ENCODE measurements around the gene PPP1R9A.

PPP1R9A gene

DNA sequence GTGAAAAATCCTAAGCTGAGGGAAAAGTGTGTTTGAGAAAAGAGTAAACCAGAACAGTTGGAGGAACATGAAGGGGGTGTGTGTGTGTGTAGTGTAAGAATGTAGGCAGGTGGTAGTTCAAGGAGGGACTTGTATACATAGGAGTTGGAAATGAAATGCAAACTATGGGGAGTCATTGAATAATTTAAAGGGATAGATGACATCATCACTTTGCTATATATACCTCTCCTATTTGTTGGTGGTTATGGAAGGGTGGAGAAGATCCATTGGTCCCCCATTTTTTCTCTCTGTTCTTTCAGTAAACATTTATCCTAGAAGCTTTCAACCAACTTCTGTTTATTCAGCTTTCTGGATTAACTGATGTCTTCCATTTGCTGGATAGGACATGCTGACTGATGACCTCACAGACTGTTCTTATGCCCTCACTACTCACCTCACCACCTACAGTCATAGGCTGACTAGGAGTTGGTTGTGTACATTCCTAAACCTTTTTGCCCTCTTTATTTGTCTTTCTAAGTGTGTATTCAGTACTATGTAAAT, 20.8 kb downstream of the PPP1R9A start:
- TF ChIP-seq, protein P1, sequence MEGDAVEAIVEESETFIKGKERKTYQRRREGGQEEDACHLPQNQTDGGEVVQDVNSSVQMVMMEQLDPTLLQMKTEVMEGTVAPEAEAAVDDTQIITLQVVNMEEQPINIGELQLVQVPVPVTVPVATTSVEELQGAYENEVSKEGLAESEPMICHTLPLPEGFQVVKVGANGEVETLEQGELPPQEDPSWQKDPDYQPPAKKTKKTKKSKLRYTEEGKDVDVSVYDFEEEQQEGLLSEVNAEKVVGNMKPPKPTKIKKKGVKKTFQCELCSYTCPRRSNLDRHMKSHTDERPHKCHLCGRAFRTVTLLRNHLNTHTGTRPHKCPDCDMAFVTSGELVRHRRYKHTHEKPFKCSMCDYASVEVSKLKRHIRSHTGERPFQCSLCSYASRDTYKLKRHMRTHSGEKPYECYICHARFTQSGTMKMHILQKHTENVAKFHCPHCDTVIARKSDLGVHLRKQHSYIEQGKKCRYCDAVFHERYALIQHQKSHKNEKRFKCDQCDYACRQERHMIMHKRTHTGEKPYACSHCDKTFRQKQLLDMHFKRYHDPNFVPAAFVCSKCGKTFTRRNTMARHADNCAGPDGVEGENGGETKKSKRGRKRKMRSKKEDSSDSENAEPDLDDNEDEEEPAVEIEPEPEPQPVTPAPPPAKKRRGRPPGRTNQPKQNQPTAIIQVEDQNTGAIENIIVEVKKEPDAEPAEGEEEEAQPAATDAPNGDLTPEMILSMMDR (IDR thresholded peaks at IDR 0.05; ENCODE audit: low read length, missing control alignments), result no peak
- H3K4me3 ChIP-seq (replicated peaks; ENCODE audit: low read depth, low read length), result no peak overlapping the region
- DNase-seq (ENCODE audit: low read depth), result no peak

GRCh38 chr7:94933256-94933990, 26.0 kb downstream of the PPP1R9A start:
- H3K4me3 ChIP-seq (replicated peaks; ENCODE audit: low read depth, low read length), result no peak overlapping the region
- DNase-seq (ENCODE audit: low read depth), result no peak
- TF ChIP-seq, protein P1 (IDR thresholded peaks at IDR 0.05; ENCODE audit: low read length, missing control alignments), result no peak

DNA sequence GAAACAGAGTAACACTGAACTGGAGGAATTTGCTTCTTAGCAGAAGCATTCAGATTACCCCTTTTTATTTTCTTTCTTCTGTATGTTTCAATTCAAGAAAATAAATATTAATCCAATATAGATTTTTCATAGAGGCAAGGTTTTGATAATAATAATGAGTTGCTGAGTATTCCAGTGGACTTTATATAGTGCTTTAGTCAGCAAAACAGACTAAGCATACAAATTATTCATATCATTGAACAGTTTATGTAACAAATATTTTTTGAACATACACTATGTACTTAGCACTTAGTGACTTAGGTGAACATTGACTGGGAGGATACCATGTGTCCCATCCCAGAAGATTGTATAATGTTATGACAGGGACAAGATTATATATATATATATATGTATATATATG, 32.0 kb downstream of the PPP1R9A start:
- no peak for DNase-seq (ENCODE audit: low read depth)
- no peak overlapping the region for H3K4me3 ChIP-seq (replicated peaks; ENCODE audit: low read depth, low read length)
- TF ChIP-seq, protein P1 (IDR thresholded peaks at IDR 0.05; ENCODE audit: low read length, missing control alignments), result no peak

DNA sequence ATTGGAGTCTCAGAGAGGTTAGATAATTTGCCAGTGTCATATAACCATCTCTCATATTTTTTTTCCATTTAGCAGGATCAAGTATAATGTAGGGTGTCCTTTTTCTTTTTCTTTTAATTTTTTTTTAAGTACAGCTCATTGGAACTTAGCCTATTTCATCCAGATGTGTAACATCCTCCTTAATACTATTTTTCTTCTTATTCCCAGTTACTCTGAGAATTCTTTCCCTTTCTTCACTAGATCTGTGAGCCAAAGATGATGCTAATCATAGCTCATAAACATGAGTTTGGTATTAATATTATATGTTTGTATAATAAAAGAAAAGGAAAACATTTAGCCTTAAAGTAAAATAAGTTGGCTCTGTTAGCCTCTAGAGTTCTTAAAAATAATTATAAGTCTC, 32.8 kb downstream of the PPP1R9A start:
- H3K4me3 ChIP-seq (replicated peaks; ENCODE audit: low read depth, low read length), result no peak overlapping the region
- DNase-seq (ENCODE audit: low read depth), result no peak
- TF ChIP-seq, protein P1 (IDR thresholded peaks at IDR 0.05; ENCODE audit: low read length, missing control alignments), result no peak

DNA sequence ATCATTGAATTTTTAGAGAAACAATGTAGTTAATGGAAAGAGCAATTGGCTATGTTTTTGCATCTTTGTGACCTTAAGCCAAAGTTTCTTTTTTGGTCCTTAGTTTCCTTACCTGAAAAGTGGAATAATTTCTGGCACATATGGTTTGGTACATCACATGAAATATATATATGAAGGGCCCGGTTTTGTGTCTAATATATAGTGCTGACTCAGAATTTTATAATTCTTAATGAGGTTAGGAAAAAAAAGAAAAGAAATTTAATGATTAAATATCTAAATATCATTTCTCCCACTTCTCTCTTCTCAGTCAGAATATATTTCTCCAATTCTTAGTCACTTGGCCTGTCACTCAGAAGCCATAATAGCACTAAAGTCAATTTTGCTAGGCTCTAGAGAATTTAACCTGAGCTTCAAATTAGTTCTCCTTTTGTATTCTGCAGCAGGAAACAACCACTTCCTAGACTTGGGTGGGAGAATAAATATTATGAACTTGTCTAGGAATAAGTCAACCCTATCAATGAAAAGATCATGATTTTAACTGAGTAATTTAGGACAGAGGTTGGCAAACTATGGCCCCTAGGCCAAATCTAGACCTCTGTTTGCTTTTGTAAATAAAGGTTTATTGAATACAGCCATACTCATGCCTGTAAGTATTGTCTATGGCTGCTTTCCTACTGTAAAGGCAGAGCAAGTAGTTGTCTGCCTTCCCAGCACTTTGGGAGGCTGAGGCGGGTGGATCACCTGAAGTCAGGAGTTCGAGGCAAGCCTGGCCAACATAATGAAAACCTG, 34.6 kb downstream of the PPP1R9A start:
- TF ChIP-seq, protein P1 (IDR thresholded peaks at IDR 0.05; ENCODE audit: low read length, missing control alignments), result no peak
- no peak for DNase-seq (ENCODE audit: low read depth)
- H3K4me3 ChIP-seq (replicated peaks; ENCODE audit: low read depth, low read length), result no peak overlapping the region

DNA sequence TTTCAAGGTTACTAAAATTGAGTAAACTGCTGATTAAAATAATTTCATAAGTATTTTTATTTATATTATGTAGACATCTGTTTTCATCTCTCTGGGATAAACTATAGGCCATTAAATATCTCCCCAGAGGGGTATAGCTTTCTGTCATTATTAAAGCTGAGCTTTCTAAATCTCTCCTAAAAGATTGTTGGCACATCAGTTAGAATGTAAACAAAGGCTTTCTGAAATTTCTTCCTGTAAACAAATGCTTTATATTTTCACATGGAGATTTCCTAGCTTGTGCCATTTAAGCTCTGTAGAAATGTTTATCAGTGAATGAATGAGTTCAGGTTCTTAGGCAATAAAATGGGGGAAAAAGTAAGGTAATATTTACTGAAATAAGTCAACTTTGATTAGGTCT, 35.7 kb downstream of the PPP1R9A start:
- H3K4me3 ChIP-seq (replicated peaks; ENCODE audit: low read depth, low read length), result no peak overlapping the region
- TF ChIP-seq, protein P1 (IDR thresholded peaks at IDR 0.05; ENCODE audit: low read length, missing control alignments), result no peak
- no peak for DNase-seq (ENCODE audit: low read depth)

All from fibroblast of pulmonary artery (primary cell).